ENCODE results near the gene SLITRK1.

SLITRK1 gene

GRCh38 chr13:83881917-83882605 lies at the start of gene SLITRK1:
Gene SLITRK1 (minus strand): TSS chr13:83882474. CDS start chr13:83881507, 967 bp downstream.
- Histone ChIP-seq H3K27me3 (peaks cover 0 to 49% of the 10 kb centered on the region in 2 donors), H3K4me1 (peaks cover 0 to 41% (median 18%) of the 10 kb centered on the region in 4 donors), H3K9me3 (no peaks in the 10 kb centered on the region), H3K27ac (no peak within 1 kb of the TSS), H3K36me3 (no peaks in the 10 kb centered on the region), H3K4me3 (no peak within 1 kb of the TSS)
- no peak for TF ChIP-seq CTCF (IDR thresholded peaks at IDR 0.05)
- intact Hi-C loops (cut with DNase I; ENCODE audit: low total_unique reads) = no loop called here
- peak in 1 of 2 donors; percentile 59 for DNase-seq

GRCh38 chr13:83929157-83929556 lies 46.9 kb upstream of the SLITRK1 start:
- Histone ChIP-seq H3K4me1 (no peaks in the 10 kb centered on the region), H3K4me3 (no peak overlapping the region), H3K27ac (no peak overlapping the region), H3K9me3 (no peaks in the 10 kb centered on the region), H3K27me3 (no peaks in the 10 kb centered on the region), H3K36me3 (no peaks in the 10 kb centered on the region)
- DNase-seq = no peak
- TF ChIP-seq CTCF (IDR thresholded peaks at IDR 0.05) = no peak
- intact Hi-C loops (cut with DNase I; ENCODE audit: low total_unique reads) = no loop called here

- intact Hi-C loops (cut with DNase I; ENCODE audit: low total_unique reads) = no loop called here
- TF ChIP-seq CTCF (IDR thresholded peaks at IDR 0.05) = no peak
- Histone ChIP-seq H3K27ac (no peak overlapping the region), H3K4me3 (no peak overlapping the region), H3K36me3 (no peaks in the 10 kb centered on the region), H3K4me1 (no peaks in the 10 kb centered on the region), H3K27me3 (no peaks in the 10 kb centered on the region), H3K9me3 (no peaks in the 10 kb centered on the region)
- no peak for DNase-seq
These were observed 37.5 kb upstream of the SLITRK1 start for GRCh38 chr13:83919775-83920174.

GRCh38 chr13:83914368-83914767 lies 32.1 kb upstream of the SLITRK1 start:
- Histone ChIP-seq H3K27me3 (no peaks in the 10 kb centered on the region), H3K4me3 (no peak overlapping the region), H3K36me3 (no peaks in the 10 kb centered on the region), H3K27ac (no peak overlapping the region), H3K9me3 (no peaks in the 10 kb centered on the region), H3K4me1 (no peaks in the 10 kb centered on the region)
- intact Hi-C loops (cut with DNase I; ENCODE audit: low total_unique reads) = no loop called here
- TF ChIP-seq CTCF (IDR thresholded peaks at IDR 0.05) = no peak
- no peak for DNase-seq

- H3K9me3 ChIP-seq = no peaks in the 10 kb centered on the region
- no peaks in the 10 kb centered on the region for H3K36me3 ChIP-seq
- no peak overlapping the region for H3K4me3 ChIP-seq
- DNase-seq = no peak
- H3K4me1 ChIP-seq = no peaks in the 10 kb centered on the region
- no peak for TF ChIP-seq CTCF (IDR thresholded peaks at IDR 0.05)
- intact Hi-C loops (cut with DNase I; ENCODE audit: low total_unique reads) = no loop called here
- H3K27ac ChIP-seq = no peak overlapping the region
- no peaks in the 10 kb centered on the region for H3K27me3 ChIP-seq
These were observed 25.1 kb upstream of the SLITRK1 start for GRCh38 chr13:83907196-83907989.

Measured in tibial artery (tissue), 4 donors.